Activated CD4-positive, alpha-beta T cell treated with anti-CD3 and anti-CD28 coated beads, Interleukin-2, amount 50 U/mL, for 4 hours (primary cell): ENCODE results near the gene TOGARAM2.

Source experiments
- DNase-seq, 2 experiments: peaks; one replicate each; pipeline ENCODE4 v3.0.0-alpha.2; 2020

Gene TOGARAM2

GRCh38 chr2:29056452-29056851 lies 75.4 kb downstream of the TOGARAM2 start:
- DNase-seq: no peak

- DNase-seq: no peak
Measured at GRCh38 chr2:29057006-29057405, 75.9 kb downstream of the TOGARAM2 start.

GRCh38 chr2:29059624-29060023 lies 78.5 kb downstream of the TOGARAM2 start:
- no peak for DNase-seq

- DNase-seq: no peak
Measured at GRCh38 chr2:29060441-29060840, 79.3 kb downstream of the TOGARAM2 start.

GRCh38 chr2:29061176-29061575 lies 80.1 kb downstream of the TOGARAM2 start:
- no peak for DNase-seq

GRCh38 chr2:29061616-29062015 lies 80.5 kb downstream of the TOGARAM2 start:
- no peak for DNase-seq

- DNase-seq: no peak
Measured at GRCh38 chr2:29062371-29062770, 81.3 kb downstream of the TOGARAM2 start.

GRCh38 chr2:29063056-29063455 lies 82.0 kb downstream of the TOGARAM2 start:
- DNase-seq: no peak

- DNase-seq: no peak
Measured at GRCh38 chr2:29063646-29064345, 82.7 kb downstream of the TOGARAM2 start.

- DNase-seq: no peak
Measured at GRCh38 chr2:29064346-29064715, 83.2 kb downstream of the TOGARAM2 start.

GRCh38 chr2:29064746-29065067 lies 83.6 kb downstream of the TOGARAM2 start:
- DNase-seq: no peak

- DNase-seq: no peak
Measured at GRCh38 chr2:29065068-29065811, 84.1 kb downstream of the TOGARAM2 start.

GRCh38 chr2:29066271-29066860 lies 85.3 kb downstream of the TOGARAM2 start:
- DNase-seq: no peak

GRCh38 chr2:29066997-29067605 lies 86.0 kb downstream of the TOGARAM2 start:
- DNase-seq: no peak

GRCh38 chr2:29068513-29068912 lies 87.4 kb downstream of the TOGARAM2 start:
- DNase-seq: no peak

- no peak for DNase-seq
Measured at GRCh38 chr2:29070526-29070925, 89.4 kb downstream of the TOGARAM2 start.

GRCh38 chr2:29071032-29071975 lies 90.2 kb downstream of the TOGARAM2 start:
- DNase-seq: no peak

- DNase-seq: no peak
Measured at GRCh38 chr2:29072251-29072650, 91.2 kb downstream of the TOGARAM2 start.

- DNase-seq: no peak
Measured at GRCh38 chr2:29072971-29073725, 92.0 kb downstream of the TOGARAM2 start.

GRCh38 chr2:29073933-29074332 lies 92.8 kb downstream of the TOGARAM2 start:
- DNase-seq: no peak

GRCh38 chr2:29074411-29074810 lies 93.3 kb downstream of the TOGARAM2 start, which contains the start of gene PCARE:
Gene PCARE, minus strand, starts transcription at chr2:29074523. Its CDS starts 262 bp downstream, at chr2:29074261.
- DNase-seq: no peak
